GM19328 (cell line): ENCODE data around the gene BMP6.

Experiments
- ATAC-seq: cut with Tn5 transposase; IDR thresholded peaks from one replicate; pipeline ENCODE4 v1.9.1; 2021; ENCODE audit warnings: mild to moderate bottlenecking, moderate library complexity; ENCODE audit not compliant: unreplicated experiment

The BMP6 gene

GRCh38 chr6:7725849-7726415 is at the start of gene BMP6:
BMP6 (plus strand) TSS chr6:7726099; CDS start chr6:7726956, 857 bp downstream.
- ATAC-seq, result peak; percentile 61

- ATAC-seq, result no peak
Observed at GRCh38 chr6:7677229-7677628, 48.7 kb upstream of the BMP6 start.

- ATAC-seq, result no peak
Observed at GRCh38 chr6:7680393-7681075, 45.4 kb upstream of the BMP6 start.

GRCh38 chr6:7681449-7681848 is 44.5 kb upstream of the BMP6 start:
- ATAC-seq, result no peak

GRCh38 chr6:7684076-7684475 is 41.8 kb upstream of the BMP6 start:
- ATAC-seq, result no peak

- ATAC-seq, result no peak
Observed at GRCh38 chr6:7684843-7685242, 41.1 kb upstream of the BMP6 start.

- ATAC-seq, result no peak
Observed at GRCh38 chr6:7685276-7685675, 40.6 kb upstream of the BMP6 start.

GRCh38 chr6:7687145-7688111 is 38.5 kb upstream of the BMP6 start:
- ATAC-seq, result no peak

- no peak for ATAC-seq
Observed at GRCh38 chr6:7691021-7691420, 34.9 kb upstream of the BMP6 start.

- ATAC-seq, result no peak
Observed at GRCh38 chr6:7691675-7692452, 34.0 kb upstream of the BMP6 start.

GRCh38 chr6:7692453-7692784 is 33.5 kb upstream of the BMP6 start:
- no peak for ATAC-seq

- ATAC-seq, result no peak
Observed at GRCh38 chr6:7693827-7694226, 32.1 kb upstream of the BMP6 start.

- ATAC-seq, result no peak
Observed at GRCh38 chr6:7696061-7696460, 29.8 kb upstream of the BMP6 start.

GRCh38 chr6:7697432-7697819 is 28.5 kb upstream of the BMP6 start:
- no peak for ATAC-seq

GRCh38 chr6:7697820-7698623 is 27.9 kb upstream of the BMP6 start:
- no peak for ATAC-seq

GRCh38 chr6:7701212-7701834 is 24.6 kb upstream of the BMP6 start:
- ATAC-seq, result no peak

GRCh38 chr6:7703148-7703680 is 22.7 kb upstream of the BMP6 start:
- no peak for ATAC-seq

- ATAC-seq, result no peak
Observed at GRCh38 chr6:7705483-7705882, 20.4 kb upstream of the BMP6 start.

GRCh38 chr6:7706269-7706668 is 19.6 kb upstream of the BMP6 start:
- ATAC-seq, result no peak

GRCh38 chr6:7707787-7708186 is 18.1 kb upstream of the BMP6 start:
- no peak for ATAC-seq
